HepG2 (cell line): ENCODE results near the gene PSPH. TPM values are rescaled to one million over a fixed set of nuclear protein-coding genes. Genes with fewer than 3 reads are reported as not detected.

Source experiments
- ATAC-seq: fragments of 200-7000 bp; cut with Tn5 transposase; 3 replicates; pipeline ENCODE4 v1.9.1; 2020; ENCODE audit warnings: mild to moderate bottlenecking, moderate library complexity
- BruUV-seq: library from RNA; stranded (reverse); fragments of 400-500 nt; replicated peaks from 2 replicates; lab custom pipeline; 2021; lab: Mats Ljungman, UMichigan
- CTCF ChIA-PET: fragments of 300-600 bp; formaldehyde crosslinking; extraction: SDS; loops from one replicate; lab custom pipeline; 2021; ENCODE audit warnings: low total read pairs, inconsistent platforms, low intra/inter-chr PET ratio; lab: Yijun Ruan, JAX
- POLR2A ChIA-PET: fragments of 350-600 bp; sonication (Branson Sonifier 250); formaldehyde crosslinking; loops from one replicate; lab custom pipeline; 2020; ENCODE audit warnings: antibody characterized with exemption, inconsistent platforms; lab: Yijun Ruan, JAX
- DNase-seq: peaks from one replicate; pipeline ENCODE4 v3.0.0-alpha.2; 2015; ENCODE audit warnings: low spot score
- FAIRE-seq: peaks from 3 replicates; lab custom pipeline; 2011; peaks lifted over from hg19 to GRCh38; lab: Jason Lieb, UNC
- H2AFZ ChIP-seq: one replicate; pipeline ENCODE4 v1.6.1; 2011; ENCODE audit warnings: low read length, inconsistent platforms
- H3K27ac ChIP-seq: fragments of 300-600 bp; 3 replicates; pipeline ENCODE4 v1.8.0; 2011; ENCODE audit warnings: mixed run types, mild to moderate bottlenecking, mixed read lengths, low read length, inconsistent platforms; ENCODE audit not compliant: insufficient read depth; ENCODE audit errors: extremely low read length
- H3K27me3 ChIP-seq, 2 experiments: fragments of 200-600 bp in 1 of 2; 2 replicates in 1 of 2; 3 replicates in 1 of 2; pipeline versions ENCODE4 v1.6.0 to v1.8.0; 2011; ENCODE audit warnings: low read length in 2 of 2, mild to moderate bottlenecking in 2 of 2, moderate library complexity in 2 of 2, inconsistent platforms in 1 of 2; ENCODE audit not compliant: insufficient read depth in 2 of 2, control insufficient read depth in 1 of 2
- H3K36me3 ChIP-seq, 2 experiments: fragments of 200-600 bp in 1 of 2; replicated peaks in 1 of 2; 2 replicates in 1 of 2; 3 replicates in 1 of 2; pipeline versions ENCODE4 v1.5.1 to v1.8.0; 2011; ENCODE audit warnings: low read length in 2 of 2, inconsistent platforms in 1 of 2; ENCODE audit not compliant: insufficient read depth in 2 of 2, control insufficient read depth in 1 of 2
- H3K4me1 ChIP-seq: 2 replicates; pipeline ENCODE4 v1.5.1; 2012; ENCODE audit warnings: low read length, inconsistent platforms; ENCODE audit not compliant: insufficient read depth
- H3K4me2 ChIP-seq: 2 replicates; pipeline ENCODE4 v1.6.0; 2011; ENCODE audit warnings: low read depth, low read length, inconsistent platforms
- H3K4me3 ChIP-seq, 3 experiments: fragments of 200-600 bp in 1 of 3; sonication (generic), shearing (Covaris generic) in 1 of 3; replicated peaks in 1 of 3; 2 replicates each; pipeline ENCODE4 v1.5.1; 2011 to 2016; ENCODE audit warnings: low read length in 3 of 3, inconsistent platforms in 2 of 3, low read depth in 2 of 3, mild to moderate bottlenecking in 2 of 3, control low read depth in 1 of 3, mixed read lengths in 1 of 3; ENCODE audit not compliant: insufficient read depth in 1 of 3
- H3K79me2 ChIP-seq: one replicate; pipeline ENCODE4 v1.6.1; 2011; ENCODE audit warnings: low read length, inconsistent platforms; ENCODE audit not compliant: insufficient read depth
- H3K9ac ChIP-seq: 2 replicates; pipeline ENCODE4 v1.6.0; 2011; ENCODE audit warnings: mild to moderate bottlenecking, low read depth, low read length, inconsistent platforms; ENCODE audit not compliant: insufficient read depth
- H3K9me3 ChIP-seq: 2 replicates; pipeline ENCODE4 v1.5.1; 2012; ENCODE audit warnings: mild to moderate bottlenecking, low read length
- H4K20me1 ChIP-seq: 2 replicates; pipeline ENCODE4 v1.6.0; 2011; ENCODE audit warnings: inconsistent platforms, mild to moderate bottlenecking, low read length, moderate library complexity; ENCODE audit not compliant: insufficient read depth
- KDM5B ChIP-seq: sonication (generic); formaldehyde crosslinking; IDR thresholded peaks from 2 replicates; pipeline ENCODE4 v1.4.0; 2020; ENCODE audit warnings: missing genetic modification reagents, mild to moderate bottlenecking, borderline replicate concordance
- ZFP62 ChIP-seq: sonication (generic); formaldehyde crosslinking; IDR thresholded peaks from 2 replicates; pipeline ENCODE4 v1.4.0; 2020; ENCODE audit warnings: missing genetic modification reagents
- whole genome bisulfite sequencing: methylation state at CpG from one replicate; pipeline ENCODE4 v1.1.6; 2017; ENCODE audit warnings: low lambda C conversion rate; 5-methylcytosine and 5-hydroxymethylcytosine counted together
- in situ Hi-C: cut with HindIII; loops from 2 replicates; pipeline ENCODE4 v1.10.0; 2017; ENCODE audit warnings: low pct_unique_long_range_greater_than_20kb; ENCODE audit not compliant: extremely low pct_ligation_motif_present
- intact Hi-C: fragments of 100-400 bp; cut with micrococcal nuclease; formaldehyde crosslinking; loops from one replicate; pipeline ENCODE4 v1.10.0; 2022; ENCODE audit not compliant: unreplicated experiment
- polyA plus RNA-seq, 8 experiments: library from polyadenylated mRNA; depleted of rRNA in 3 of 8; stranded (reverse) in 7 of 8; unstranded in 1 of 8; fragments of >200 nt; fragmentation: Illumina TruSeq in 4 of 8; extraction: Trizol in 4 of 8; gene quantifications; 2 replicates each; pipeline versions ENCODE4 v1.2.1 to v1.2.3, GENCODE V29; 2011 to 2016; ENCODE audit warnings: low read depth in 4 of 8, missing spikeins in 1 of 8, mixed read lengths in 1 of 8; ENCODE audit not compliant: insufficient read depth in 1 of 8
- total RNA-seq, 5 experiments: library from RNA; depleted of rRNA; stranded (reverse); fragments of >200 nt; fragmentation: Illumina TruSeq; extraction: Trizol; gene quantifications; 2 replicates each; pipeline ENCODE4 v1.2.3, GENCODE V29; 2016; ENCODE audit warnings: low read depth in 1 of 5
- TF ChIP-seq, protein P1 (sequence below): sonication (generic); formaldehyde crosslinking; IDR thresholded peaks from 2 replicates; pipeline ENCODE4 v1.5.0; 2020; ENCODE audit warnings: mild to moderate bottlenecking, missing genetic modification reagents
- TF ChIP-seq, protein P2 (sequence below): sonication (generic); formaldehyde crosslinking; IDR thresholded peaks from 2 replicates; pipeline ENCODE4 v1.5.0; 2020; ENCODE audit warnings: missing genetic modification reagents

The PSPH gene
- total and polyA plus RNA-seq, 2 of the 13 experiments (the other 11 are each of a cell fraction or from before 2014, with no cell fraction given): 85.5 to 124 TPM

- H3K9ac ChIP-seq: no peak overlapping the region
- ChIA-PET POLR2A (no interaction called here), CTCF (no interaction called here)
- ATAC-seq: no peak
- H3K27ac ChIP-seq: no peak overlapping the region
- no peaks in the 10 kb centered on the region for H3K79me2 ChIP-seq
- BruUV-seq: no TSS peak
- TF ChIP-seq, protein P1, sequence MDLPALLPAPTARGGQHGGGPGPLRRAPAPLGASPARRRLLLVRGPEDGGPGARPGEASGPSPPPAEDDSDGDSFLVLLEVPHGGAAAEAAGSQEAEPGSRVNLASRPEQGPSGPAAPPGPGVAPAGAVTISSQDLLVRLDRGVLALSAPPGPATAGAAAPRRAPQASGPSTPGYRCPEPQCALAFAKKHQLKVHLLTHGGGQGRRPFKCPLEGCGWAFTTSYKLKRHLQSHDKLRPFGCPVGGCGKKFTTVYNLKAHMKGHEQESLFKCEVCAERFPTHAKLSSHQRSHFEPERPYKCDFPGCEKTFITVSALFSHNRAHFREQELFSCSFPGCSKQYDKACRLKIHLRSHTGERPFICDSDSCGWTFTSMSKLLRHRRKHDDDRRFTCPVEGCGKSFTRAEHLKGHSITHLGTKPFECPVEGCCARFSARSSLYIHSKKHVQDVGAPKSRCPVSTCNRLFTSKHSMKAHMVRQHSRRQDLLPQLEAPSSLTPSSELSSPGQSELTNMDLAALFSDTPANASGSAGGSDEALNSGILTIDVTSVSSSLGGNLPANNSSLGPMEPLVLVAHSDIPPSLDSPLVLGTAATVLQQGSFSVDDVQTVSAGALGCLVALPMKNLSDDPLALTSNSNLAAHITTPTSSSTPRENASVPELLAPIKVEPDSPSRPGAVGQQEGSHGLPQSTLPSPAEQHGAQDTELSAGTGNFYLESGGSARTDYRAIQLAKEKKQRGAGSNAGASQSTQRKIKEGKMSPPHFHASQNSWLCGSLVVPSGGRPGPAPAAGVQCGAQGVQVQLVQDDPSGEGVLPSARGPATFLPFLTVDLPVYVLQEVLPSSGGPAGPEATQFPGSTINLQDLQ (CRISPR knock-in tag): no peak
- TF ChIP-seq, protein P2, sequence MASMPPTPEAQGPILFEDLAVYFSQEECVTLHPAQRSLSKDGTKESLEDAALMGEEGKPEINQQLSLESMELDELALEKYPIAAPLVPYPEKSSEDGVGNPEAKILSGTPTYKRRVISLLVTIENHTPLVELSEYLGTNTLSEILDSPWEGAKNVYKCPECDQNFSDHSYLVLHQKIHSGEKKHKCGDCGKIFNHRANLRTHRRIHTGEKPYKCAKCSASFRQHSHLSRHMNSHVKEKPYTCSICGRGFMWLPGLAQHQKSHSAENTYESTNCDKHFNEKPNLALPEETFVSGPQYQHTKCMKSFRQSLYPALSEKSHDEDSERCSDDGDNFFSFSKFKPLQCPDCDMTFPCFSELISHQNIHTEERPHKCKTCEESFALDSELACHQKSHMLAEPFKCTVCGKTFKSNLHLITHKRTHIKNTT: no peak
- TF ChIP-seq ZFP62 (CRISPR knock-in tag): no peak
- no peak for TF ChIP-seq KDM5B (CRISPR knock-in tag)
- H3K4me2 ChIP-seq: no peak overlapping the region
- H3K9me3 ChIP-seq: no peaks in the 10 kb centered on the region
- H3K27me3 ChIP-seq: no peaks in the 10 kb centered on the region
- in situ Hi-C loops (loop anchor here (25.0 kb wide), 1 partner anchor 324 kb away; no protein-coding TSS in a partner anchor), intact Hi-C loops (no loop called here)
- no peaks in the 10 kb centered on the region for H3K4me1 ChIP-seq
- no peak overlapping the region for H3K4me3 ChIP-seq
- H3K36me3 ChIP-seq: 0 out of 5 replicates have a peak, but pooled peaks cover 0 to 1% of the 10 kb centered on the region in 2 experiments
- no peak for FAIRE-seq
- WGBS: 99% methylated on average over 6 of the region's 7 CpGs
- no peak overlapping the region for H2AFZ ChIP-seq
- DNase-seq: no peak
- no peaks in the 10 kb centered on the region for H4K20me1 ChIP-seq
Measured at GRCh38 chr7:56086761-56087160, 35.5 kb upstream of the PSPH start.
